ENCODE data around the gene PLA2G2C. TPM values are rescaled to one million over a fixed set of nuclear protein-coding genes. Genes with fewer than 3 reads are reported as not detected.

PLA2G2C gene
- total and polyA plus RNA-seq, 2 donors (not counting 1 experiment from before 2014, with no cell fraction given) = 0.03 TPM; not detected in 1

GRCh38 chr1:20234788-20235535 lies 48.6 kb upstream of the PLA2G2C start:
- no peak for TF ChIP-seq EZH2 (IDR thresholded peaks at IDR 0.05; ENCODE audit: borderline replicate concordance, insufficient read depth, low read depth, low read length, poor library complexity, severe bottlenecking)
- TF ChIP-seq, protein P1, sequence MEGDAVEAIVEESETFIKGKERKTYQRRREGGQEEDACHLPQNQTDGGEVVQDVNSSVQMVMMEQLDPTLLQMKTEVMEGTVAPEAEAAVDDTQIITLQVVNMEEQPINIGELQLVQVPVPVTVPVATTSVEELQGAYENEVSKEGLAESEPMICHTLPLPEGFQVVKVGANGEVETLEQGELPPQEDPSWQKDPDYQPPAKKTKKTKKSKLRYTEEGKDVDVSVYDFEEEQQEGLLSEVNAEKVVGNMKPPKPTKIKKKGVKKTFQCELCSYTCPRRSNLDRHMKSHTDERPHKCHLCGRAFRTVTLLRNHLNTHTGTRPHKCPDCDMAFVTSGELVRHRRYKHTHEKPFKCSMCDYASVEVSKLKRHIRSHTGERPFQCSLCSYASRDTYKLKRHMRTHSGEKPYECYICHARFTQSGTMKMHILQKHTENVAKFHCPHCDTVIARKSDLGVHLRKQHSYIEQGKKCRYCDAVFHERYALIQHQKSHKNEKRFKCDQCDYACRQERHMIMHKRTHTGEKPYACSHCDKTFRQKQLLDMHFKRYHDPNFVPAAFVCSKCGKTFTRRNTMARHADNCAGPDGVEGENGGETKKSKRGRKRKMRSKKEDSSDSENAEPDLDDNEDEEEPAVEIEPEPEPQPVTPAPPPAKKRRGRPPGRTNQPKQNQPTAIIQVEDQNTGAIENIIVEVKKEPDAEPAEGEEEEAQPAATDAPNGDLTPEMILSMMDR (IDR thresholded peaks at IDR 0.05) = no peak
- ATAC-seq (ENCODE audit: low read depth) (no peak), DNase-seq (no peak)
- no peak overlapping the region for H3K9ac ChIP-seq (ENCODE audit: low read length)
- no peak overlapping the region for H3K4me3 ChIP-seq (ENCODE audit: control extremely low read depth in 1 of 5, extremely low read depth in 1 of 5, insufficient read depth in 1 of 5, low read depth in 2 of 5, low read length in 4 of 5)
- peaks cover 0 to 9% (median 2%) of the 10 kb centered on the region in 4 experiments for H3K27me3 ChIP-seq (replicated peaks in 1 of 4; ENCODE audit: control extremely low read depth in 1 of 4, control insufficient read depth in 3 of 4, insufficient read depth in 4 of 4, low read length in 3 of 4)
- no peak overlapping the region for H2AFZ ChIP-seq (ENCODE audit: insufficient read depth, low read depth, low read length, poor library complexity, severe bottlenecking)
- Mint-ChIP-seq H3K4me3 (no peak overlapping the region), H3K27ac (no peak overlapping the region), H3K9me3 (ENCODE audit: insufficient read depth) (no peaks in the 10 kb centered on the region), H3K4me1 (no peaks in the 10 kb centered on the region), H3K27me3 (peaks cover 48% of the 10 kb centered on the region)
- H3K4me1 ChIP-seq (ENCODE audit: control insufficient read depth in 2 of 2, insufficient read depth in 2 of 2, low read length in 2 of 2) = no peaks in the 10 kb centered on the region
- H3K79me2 ChIP-seq (ENCODE audit: control insufficient read depth, insufficient read depth, low read length) = no peaks in the 10 kb centered on the region
- H4K20me1 ChIP-seq (ENCODE audit: control insufficient read depth, insufficient read depth, low read length, poor library complexity, severe bottlenecking) = no peaks in the 10 kb centered on the region
- no CpG with 5 or more reads among the region's 6 CpGs for WGBS (ENCODE audit: insufficient coverage)
- no peak overlapping the region for H3K27ac ChIP-seq (ENCODE audit: low read length in 2 of 2)
- H3K4me2 ChIP-seq (replicated peaks; ENCODE audit: low read depth, low read length, poor library complexity, severe bottlenecking) = no peak overlapping the region
- H3K9me3 ChIP-seq (ENCODE audit: control extremely low read depth in 1 of 3, control insufficient read depth in 2 of 3, insufficient read depth in 1 of 3, low read length in 2 of 3) = no peaks in the 10 kb centered on the region
- no peaks in the 10 kb centered on the region for H3K36me3 ChIP-seq (replicated peaks in 1 of 2; ENCODE audit: control extremely low read depth in 1 of 2, control insufficient read depth in 1 of 2, extremely low read depth in 1 of 2, insufficient read depth in 2 of 2, low read length in 1 of 2)
- intact Hi-C loops (cut with micrococcal nuclease) = no loop called here
- ChIA-PET CTCF (interaction anchor here (0.9 to 1.2 kb wide), 3 partner anchors 22 to 249 kb away, joined by 3 to 4 read pairs (median 3); no protein-coding TSS in a partner anchor), POLR2A (interaction anchor here (0.6 kb wide), 1 partner anchor 239 kb away, joined by 7 read pairs; no protein-coding TSS in a partner anchor)

DNA sequence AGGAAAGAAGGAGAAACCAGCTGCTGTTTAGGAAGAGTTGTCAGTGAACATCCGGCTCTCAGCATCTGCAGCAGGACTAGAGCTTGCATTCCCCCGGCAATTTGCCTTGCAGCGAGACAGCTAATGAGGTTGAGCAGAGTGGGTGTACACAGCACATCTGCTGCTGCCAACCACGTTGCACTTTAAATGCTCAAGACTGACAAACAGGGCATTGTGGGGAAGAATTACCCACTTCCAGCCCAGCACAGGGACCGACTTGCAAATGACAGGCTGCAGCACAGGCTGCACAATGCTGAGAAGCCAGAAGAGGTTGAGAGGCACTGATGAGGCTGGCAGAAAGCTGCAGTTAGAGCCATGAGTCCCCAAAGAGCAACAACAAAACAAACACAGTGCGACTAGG lies 47.5 kb upstream of the PLA2G2C start:
- Histone ChIP-seq H3K4me3 (ENCODE audit: control extremely low read depth in 1 of 5, extremely low read depth in 1 of 5, insufficient read depth in 1 of 5, low read depth in 2 of 5, low read length in 4 of 5) (no peak overlapping the region), H3K4me1 (ENCODE audit: control insufficient read depth in 2 of 2, insufficient read depth in 2 of 2, low read length in 2 of 2) (no peaks in the 10 kb centered on the region), H3K36me3 (replicated peaks in 1 of 2; ENCODE audit: control extremely low read depth in 1 of 2, control insufficient read depth in 1 of 2, extremely low read depth in 1 of 2, insufficient read depth in 2 of 2, low read length in 1 of 2) (no peaks in the 10 kb centered on the region), H3K27me3 (replicated peaks in 1 of 4; ENCODE audit: control extremely low read depth in 1 of 4, control insufficient read depth in 3 of 4, insufficient read depth in 4 of 4, low read length in 3 of 4) (peaks cover 0 to 9% (median 2%) of the 10 kb centered on the region in 4 experiments), H4K20me1 (ENCODE audit: control insufficient read depth, insufficient read depth, low read length, poor library complexity, severe bottlenecking) (no peaks in the 10 kb centered on the region), H3K4me2 (replicated peaks; ENCODE audit: low read depth, low read length, poor library complexity, severe bottlenecking) (no peak overlapping the region), H3K9ac (ENCODE audit: low read length) (no peak overlapping the region), H3K79me2 (ENCODE audit: control insufficient read depth, insufficient read depth, low read length) (no peaks in the 10 kb centered on the region), H3K27ac (ENCODE audit: low read length in 2 of 2) (no peak overlapping the region), H3K9me3 (ENCODE audit: control extremely low read depth in 1 of 3, control insufficient read depth in 2 of 3, insufficient read depth in 1 of 3, low read length in 2 of 3) (no peaks in the 10 kb centered on the region), H2AFZ (ENCODE audit: insufficient read depth, low read depth, low read length, poor library complexity, severe bottlenecking) (no peak overlapping the region)
- peaks cover 52% of the 10 kb centered on the region for H3K27me3 Mint-ChIP-seq
- CTCF ChIA-PET = interaction anchor here (0.9 to 1.8 kb wide), 5 partner anchors 14 to 260 kb away, joined by 3 to 7 read pairs (median 4); no protein-coding TSS in a partner anchor
- WGBS (ENCODE audit: insufficient coverage) = 58% methylated on average over 5 of the region's 6 CpGs
- H3K4me1 Mint-ChIP-seq = no peaks in the 10 kb centered on the region
- POLR2A ChIA-PET = no interaction called here
- TF ChIP-seq, protein P1 (IDR thresholded peaks at IDR 0.05) = no peak
- no peak for TF ChIP-seq EZH2 (IDR thresholded peaks at IDR 0.05; ENCODE audit: borderline replicate concordance, insufficient read depth, low read depth, low read length, poor library complexity, severe bottlenecking)
- ATAC-seq (ENCODE audit: low read depth) (no peak), DNase-seq (no peak)
- intact Hi-C loops (cut with micrococcal nuclease) = loop anchor here (1.0 kb wide), 1 partner anchor 259 kb away; no protein-coding TSS in a partner anchor
- H3K9me3 Mint-ChIP-seq (ENCODE audit: insufficient read depth) = no peaks in the 10 kb centered on the region
- no peak overlapping the region for H3K27ac Mint-ChIP-seq
- H3K4me3 Mint-ChIP-seq = no peak overlapping the region

All from B cell (primary cell).